ENCODE measurements around the gene PDE5A.

DNA sequence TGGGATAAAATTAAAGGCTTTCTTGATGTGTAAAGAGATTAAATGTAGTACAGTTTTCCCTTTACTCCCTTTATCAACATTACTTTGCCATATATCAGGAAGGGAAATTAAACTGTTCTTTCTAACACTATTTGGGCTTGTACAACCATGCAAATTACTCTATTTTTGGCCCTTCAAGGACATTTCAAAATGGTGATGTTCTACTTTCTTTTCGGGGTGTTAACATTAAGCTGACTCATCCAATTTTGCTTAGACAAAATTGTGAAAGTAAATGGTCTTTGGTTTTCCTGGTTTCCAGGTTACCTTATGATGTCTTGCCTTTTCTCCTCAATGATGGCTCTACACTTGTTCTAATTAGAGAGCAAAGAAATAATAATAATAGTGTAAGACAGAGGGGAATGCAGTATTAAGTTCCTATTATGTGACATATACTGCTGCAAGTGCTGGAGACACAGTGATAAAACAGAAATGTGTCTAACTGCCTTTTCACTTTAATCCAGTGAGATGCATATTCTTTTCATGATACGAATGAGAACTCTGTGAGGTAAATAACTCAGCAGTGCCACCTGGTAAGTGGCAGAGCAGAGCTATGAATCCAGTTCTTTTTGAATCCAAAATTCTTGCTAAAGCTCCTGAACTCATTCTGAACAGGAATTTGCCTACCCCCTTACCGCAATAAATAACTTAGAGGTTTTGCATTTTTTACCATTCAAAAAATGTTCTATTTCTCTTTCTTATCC is 35.7 kb upstream of the PDE5A start:
- TF ChIP-seq HDGF (IDR thresholded peaks at IDR 0.05) = no peak
- TF ChIP-seq, protein P1, sequence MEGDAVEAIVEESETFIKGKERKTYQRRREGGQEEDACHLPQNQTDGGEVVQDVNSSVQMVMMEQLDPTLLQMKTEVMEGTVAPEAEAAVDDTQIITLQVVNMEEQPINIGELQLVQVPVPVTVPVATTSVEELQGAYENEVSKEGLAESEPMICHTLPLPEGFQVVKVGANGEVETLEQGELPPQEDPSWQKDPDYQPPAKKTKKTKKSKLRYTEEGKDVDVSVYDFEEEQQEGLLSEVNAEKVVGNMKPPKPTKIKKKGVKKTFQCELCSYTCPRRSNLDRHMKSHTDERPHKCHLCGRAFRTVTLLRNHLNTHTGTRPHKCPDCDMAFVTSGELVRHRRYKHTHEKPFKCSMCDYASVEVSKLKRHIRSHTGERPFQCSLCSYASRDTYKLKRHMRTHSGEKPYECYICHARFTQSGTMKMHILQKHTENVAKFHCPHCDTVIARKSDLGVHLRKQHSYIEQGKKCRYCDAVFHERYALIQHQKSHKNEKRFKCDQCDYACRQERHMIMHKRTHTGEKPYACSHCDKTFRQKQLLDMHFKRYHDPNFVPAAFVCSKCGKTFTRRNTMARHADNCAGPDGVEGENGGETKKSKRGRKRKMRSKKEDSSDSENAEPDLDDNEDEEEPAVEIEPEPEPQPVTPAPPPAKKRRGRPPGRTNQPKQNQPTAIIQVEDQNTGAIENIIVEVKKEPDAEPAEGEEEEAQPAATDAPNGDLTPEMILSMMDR (IDR thresholded peaks at IDR 0.05 in 2 of 3, conservative IDR thresholded peaks at IDR 0.05 in 1 of 3; ENCODE audit: control insufficient read depth in 2 of 3, extremely low read depth in 1 of 3, insufficient read depth in 1 of 3, low read depth in 3 of 3, low read length in 3 of 3) = 0 out of 6 replicates have a peak, but pooled peaks of 1 of the 3 experiments have one; percentile 8
- TF ChIP-seq SREBF2 (IDR thresholded peaks at IDR 0.05; ENCODE audit: low read length) = no peak
- no peak for TF ChIP-seq MYC (IDR thresholded peaks at IDR 0.05; ENCODE audit: insufficient read depth, insufficient read length, insufficient replicate concordance, low read length, severe bottlenecking)
- no peak for TF ChIP-seq SIN3A (IDR thresholded peaks at IDR 0.05; ENCODE audit: low read depth, low read length)
- TF ChIP-seq, protein P2, sequence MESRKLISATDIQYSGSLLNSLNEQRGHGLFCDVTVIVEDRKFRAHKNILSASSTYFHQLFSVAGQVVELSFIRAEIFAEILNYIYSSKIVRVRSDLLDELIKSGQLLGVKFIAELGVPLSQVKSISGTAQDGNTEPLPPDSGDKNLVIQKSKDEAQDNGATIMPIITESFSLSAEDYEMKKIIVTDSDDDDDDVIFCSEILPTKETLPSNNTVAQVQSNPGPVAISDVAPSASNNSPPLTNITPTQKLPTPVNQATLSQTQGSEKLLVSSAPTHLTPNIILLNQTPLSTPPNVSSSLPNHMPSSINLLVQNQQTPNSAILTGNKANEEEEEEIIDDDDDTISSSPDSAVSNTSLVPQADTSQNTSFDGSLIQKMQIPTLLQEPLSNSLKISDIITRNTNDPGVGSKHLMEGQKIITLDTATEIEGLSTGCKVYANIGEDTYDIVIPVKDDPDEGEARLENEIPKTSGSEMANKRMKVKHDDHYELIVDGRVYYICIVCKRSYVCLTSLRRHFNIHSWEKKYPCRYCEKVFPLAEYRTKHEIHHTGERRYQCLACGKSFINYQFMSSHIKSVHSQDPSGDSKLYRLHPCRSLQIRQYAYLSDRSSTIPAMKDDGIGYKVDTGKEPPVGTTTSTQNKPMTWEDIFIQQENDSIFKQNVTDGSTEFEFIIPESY (IDR thresholded peaks at IDR 0.05) = no peak
- no peak for TF ChIP-seq NRF1 (conservative IDR thresholded peaks at IDR 0.05; ENCODE audit: low read depth, low read length)
- no peak for TF ChIP-seq PRDM15 (CRISPR knock-in tag; IDR thresholded peaks at IDR 0.05)
- no peak for TF ChIP-seq RFX5 (IDR thresholded peaks at IDR 0.05; ENCODE audit: low read depth, low read length)
- TF ChIP-seq NBN (IDR thresholded peaks at IDR 0.05) = no peak

All from GM12878 (cell line).